Stimulated activated CD4-positive, alpha-beta T cell treated with anti-CD3 and anti-CD28 coated beads, Interleukin-15, amount 100 ng/mL, for 1 hour (primary cell): Measurements from ENCODE around the gene TEX2.

ENCODE experiments used
- DNase-seq, 2 donors: peaks; one replicate each; pipeline ENCODE4 v3.0.0-alpha.2; 2020; ENCODE audit warnings: low read depth in 1 of 2, low spot score in 1 of 2

The TEX2 gene

GRCh38 chr17:64117981-64118979 lies 144.8 kb downstream of the TEX2 start:
- no peak for DNase-seq

GRCh38 chr17:64115822-64116534 lies 147.1 kb downstream of the TEX2 start:
- DNase-seq, result no peak

- no peak for DNase-seq
Observed at GRCh38 chr17:64115043-64115698, 147.9 kb downstream of the TEX2 start.

- no peak for DNase-seq
Observed at GRCh38 chr17:64113006-64113405, 150.1 kb downstream of the TEX2 start.

DNA sequence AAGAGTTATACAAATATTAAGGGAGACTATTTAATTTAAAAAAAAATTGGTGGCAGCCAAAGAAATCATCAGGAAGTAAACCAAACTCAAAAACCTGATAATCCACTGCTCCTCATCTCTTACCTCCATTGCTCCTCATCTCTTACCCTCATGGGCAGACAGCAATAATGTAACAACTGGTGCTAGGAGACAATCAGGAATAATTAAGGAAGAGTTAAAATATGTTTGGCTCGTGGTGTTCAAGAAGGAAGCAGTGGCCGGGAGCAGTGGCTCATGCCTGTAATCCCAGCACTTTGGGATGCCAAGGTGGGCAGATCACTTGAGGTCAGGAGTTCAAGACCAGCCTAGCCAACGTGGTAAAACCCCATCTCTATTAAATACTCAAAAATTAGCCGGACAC lies 151.2 kb downstream of the TEX2 start:
- no peak for DNase-seq

GRCh38 chr17:64110379-64111152 lies 152.5 kb downstream of the TEX2 start:
- DNase-seq, result no peak

GRCh38 chr17:64109400-64109799 lies 153.7 kb downstream of the TEX2 start:
- DNase-seq, result no peak

- DNase-seq, result no peak
Observed at GRCh38 chr17:64107500-64108236, 155.4 kb downstream of the TEX2 start.

GRCh38 chr17:64106918-64107317 lies 156.1 kb downstream of the TEX2 start:
- DNase-seq, result no peak

DNA sequence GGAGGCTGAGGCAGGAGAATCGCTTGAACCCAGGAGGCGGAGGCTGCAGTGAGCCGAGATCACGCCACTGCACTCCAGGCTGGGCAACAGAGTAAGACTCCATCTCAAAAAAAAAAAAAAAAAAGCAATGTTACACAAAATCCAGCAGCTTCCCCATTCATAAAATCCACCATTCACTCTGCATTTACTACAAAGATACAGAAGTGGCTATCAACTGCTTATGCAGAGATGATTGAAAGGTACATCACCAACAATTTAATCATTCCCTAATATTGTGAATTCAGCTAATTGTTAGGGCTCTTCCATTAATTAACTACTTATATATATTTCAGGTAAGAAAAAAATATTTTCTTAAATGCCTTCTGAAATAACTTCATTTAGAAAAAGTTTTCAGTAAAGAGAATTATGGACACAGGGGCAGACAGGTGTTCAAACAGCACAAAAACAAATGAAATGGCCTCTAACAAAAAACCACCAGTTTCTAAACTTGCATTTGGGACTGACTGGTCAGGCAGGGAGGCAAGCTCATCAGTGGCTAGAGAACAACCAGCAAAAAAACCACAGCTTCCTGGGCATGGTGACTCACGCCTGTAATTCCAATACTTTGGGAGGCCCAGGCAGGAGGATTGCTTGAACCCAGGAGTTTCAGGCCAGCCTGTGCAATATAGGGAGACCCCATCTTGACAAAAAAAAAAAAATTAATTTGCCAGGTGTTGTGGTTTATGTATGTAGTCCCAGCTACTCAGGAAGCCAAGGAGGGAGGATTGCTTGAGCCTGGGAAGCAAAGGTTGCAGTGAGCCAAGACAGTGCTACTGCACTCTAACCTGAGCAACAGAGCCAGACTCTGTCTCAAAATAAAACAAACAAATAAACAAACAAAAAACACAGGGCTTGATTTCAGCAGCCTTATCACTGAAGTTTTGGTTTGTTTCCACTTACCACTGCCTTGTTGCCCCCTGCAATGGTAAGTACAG lies 159.4 kb downstream of the TEX2 start:
- no peak for DNase-seq

- no peak for DNase-seq
Observed at GRCh38 chr17:64102627-64103390, 160.3 kb downstream of the TEX2 start.

- no peak for DNase-seq
Observed at GRCh38 chr17:64099543-64099942, 163.5 kb downstream of the TEX2 start.
